HFF-Myc (cell line): ENCODE results near the gene RTL5.

Experiments
- DNase-seq: peaks from one replicate; pipeline ENCODE4 v3.0.0-alpha.2; 2011; ENCODE audit warnings: low read depth; ENCODE audit errors: extremely low read depth
- H3K4me3 ChIP-seq: replicated peaks from 2 replicates; pipeline ENCODE4 v1.5.1; 2011; ENCODE audit warnings: low read depth, mild to moderate bottlenecking, control low read depth, low read length
- TF ChIP-seq, protein P1 (sequence below): IDR thresholded peaks from 2 replicates; pipeline ENCODE4 v1.5.1; 2012; ENCODE audit warnings: mild to moderate bottlenecking, low read depth, low read length, control low read depth; ENCODE audit errors: missing control alignments

The RTL5 gene

DNA sequence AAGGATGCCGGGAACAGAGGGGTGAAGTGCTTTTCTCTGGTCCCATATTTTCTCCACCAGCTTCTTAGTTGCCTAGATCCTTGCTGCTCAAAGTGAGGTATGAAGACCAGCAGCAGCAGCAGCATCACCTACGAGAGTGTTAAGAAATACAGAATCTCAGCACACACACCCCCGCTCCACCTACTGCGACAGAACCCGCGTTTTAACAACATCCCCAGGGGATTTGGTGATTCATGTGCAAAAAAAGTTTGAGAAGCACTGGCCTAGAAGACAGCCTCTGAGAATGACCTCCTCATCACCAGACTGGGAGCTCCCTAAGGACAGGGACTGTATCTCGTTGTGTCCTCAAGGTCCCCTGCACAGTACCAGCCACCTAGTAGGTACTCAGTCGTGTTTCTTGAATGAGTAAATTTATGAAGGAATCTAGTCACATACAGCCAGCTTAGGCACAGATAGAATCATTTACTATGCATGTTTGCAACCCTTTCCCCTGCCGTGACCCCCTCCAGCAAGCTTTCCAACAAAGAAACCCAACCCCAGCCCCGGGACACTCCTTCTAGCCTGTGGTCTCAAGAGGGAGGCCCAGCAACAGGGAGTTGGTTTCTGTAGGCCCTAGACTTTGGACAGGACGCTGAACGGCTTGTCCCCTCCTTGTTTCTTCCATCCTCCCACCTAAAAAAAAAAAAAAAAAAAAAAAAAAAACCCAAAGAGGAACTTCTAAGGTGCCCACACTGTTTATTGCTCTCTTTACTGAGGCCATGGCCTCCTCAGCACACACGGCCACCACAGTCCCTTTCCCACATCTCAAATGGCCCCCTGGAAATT is 21.5 kb downstream of the RTL5 start:
- TF ChIP-seq, protein P1, sequence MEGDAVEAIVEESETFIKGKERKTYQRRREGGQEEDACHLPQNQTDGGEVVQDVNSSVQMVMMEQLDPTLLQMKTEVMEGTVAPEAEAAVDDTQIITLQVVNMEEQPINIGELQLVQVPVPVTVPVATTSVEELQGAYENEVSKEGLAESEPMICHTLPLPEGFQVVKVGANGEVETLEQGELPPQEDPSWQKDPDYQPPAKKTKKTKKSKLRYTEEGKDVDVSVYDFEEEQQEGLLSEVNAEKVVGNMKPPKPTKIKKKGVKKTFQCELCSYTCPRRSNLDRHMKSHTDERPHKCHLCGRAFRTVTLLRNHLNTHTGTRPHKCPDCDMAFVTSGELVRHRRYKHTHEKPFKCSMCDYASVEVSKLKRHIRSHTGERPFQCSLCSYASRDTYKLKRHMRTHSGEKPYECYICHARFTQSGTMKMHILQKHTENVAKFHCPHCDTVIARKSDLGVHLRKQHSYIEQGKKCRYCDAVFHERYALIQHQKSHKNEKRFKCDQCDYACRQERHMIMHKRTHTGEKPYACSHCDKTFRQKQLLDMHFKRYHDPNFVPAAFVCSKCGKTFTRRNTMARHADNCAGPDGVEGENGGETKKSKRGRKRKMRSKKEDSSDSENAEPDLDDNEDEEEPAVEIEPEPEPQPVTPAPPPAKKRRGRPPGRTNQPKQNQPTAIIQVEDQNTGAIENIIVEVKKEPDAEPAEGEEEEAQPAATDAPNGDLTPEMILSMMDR: no peak
- no peak for DNase-seq

DNA sequence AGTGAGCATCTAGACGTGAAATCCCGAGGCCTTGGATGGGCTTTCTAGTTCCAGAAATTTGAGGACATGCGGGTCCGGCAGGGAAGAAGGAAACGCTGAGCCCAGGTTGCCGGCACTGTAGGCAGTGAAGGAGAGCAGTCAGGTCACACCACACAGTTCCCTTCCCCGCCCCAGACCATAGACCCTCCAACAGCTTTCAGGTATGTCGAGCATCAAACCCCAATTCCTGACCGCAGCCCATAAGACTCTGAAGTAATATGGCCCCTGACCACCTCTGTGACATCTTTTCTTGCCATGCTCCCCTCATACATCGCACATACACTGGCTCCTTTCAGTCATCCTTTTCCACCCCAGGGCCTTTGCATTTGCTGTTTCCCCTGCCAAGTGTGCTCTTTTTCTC is 23.0 kb downstream of the RTL5 start:
- TF ChIP-seq, protein P1: no peak
- DNase-seq: no peak
- H3K4me3 ChIP-seq: no peak overlapping the region

More for the DNA sequence above, 21.5 kb downstream of the RTL5 start:
- H3K4me3 ChIP-seq: no peak overlapping the region

DNA sequence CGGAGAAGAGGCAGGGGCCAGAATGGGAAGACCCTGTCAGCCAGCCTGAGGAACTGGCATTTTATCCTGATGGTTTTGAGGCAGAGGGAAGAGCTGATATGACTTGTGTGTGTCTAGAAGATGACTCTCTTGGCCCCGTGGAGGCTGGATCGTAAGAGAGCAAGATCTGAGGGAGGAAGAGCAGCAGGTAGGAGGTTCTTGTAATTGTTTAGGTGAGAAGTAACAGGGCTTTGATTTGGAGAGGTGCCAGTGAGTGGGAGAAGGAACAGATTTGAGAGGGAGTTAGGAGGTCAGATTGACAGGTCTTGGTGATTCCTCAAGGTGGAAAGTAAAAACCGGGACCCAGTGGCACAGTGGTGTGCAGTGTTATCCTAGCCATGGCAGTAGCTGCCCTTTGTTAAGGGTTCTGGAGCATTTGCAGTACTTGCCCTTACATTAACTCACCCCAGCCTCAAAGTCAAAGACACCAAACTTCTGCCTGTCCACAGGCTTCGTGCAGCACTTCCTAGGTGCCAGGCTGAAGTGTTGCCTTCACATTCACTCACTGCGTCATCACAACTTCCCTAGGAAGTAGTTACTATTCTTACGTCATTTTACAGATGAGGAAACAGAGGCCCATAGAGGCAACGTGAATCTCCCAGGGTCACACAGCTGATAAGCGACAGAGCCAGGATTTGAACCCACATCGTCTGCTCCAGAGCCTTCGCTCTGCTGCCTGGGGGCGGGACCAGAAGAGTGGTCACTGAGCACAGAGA is 23.7 kb downstream of the RTL5 start:
- no peak overlapping the region for H3K4me3 ChIP-seq
- DNase-seq: no peak
- TF ChIP-seq, protein P1: no peak

DNA sequence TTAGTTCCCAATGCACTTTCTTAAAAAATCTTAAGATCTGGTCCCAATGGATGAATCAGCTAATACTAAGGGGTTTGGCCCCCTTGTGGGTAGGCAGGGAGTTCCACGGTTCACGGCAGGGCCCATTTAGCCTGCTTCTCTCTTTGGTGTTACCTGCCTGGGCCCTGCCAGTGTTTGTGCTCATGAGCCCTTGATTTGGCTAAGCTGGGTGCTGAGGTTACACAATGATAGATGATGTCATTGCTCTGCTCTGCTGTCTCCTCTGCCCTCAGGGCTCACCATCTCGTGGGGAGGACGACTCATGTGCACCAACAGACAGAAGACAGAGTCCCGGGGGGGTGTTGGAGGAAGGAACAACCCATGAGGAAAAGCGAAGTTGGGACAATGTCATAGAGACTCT is 24.4 kb downstream of the RTL5 start:
- no peak for DNase-seq
- TF ChIP-seq, protein P1: no peak
- H3K4me3 ChIP-seq: no peak overlapping the region

DNA sequence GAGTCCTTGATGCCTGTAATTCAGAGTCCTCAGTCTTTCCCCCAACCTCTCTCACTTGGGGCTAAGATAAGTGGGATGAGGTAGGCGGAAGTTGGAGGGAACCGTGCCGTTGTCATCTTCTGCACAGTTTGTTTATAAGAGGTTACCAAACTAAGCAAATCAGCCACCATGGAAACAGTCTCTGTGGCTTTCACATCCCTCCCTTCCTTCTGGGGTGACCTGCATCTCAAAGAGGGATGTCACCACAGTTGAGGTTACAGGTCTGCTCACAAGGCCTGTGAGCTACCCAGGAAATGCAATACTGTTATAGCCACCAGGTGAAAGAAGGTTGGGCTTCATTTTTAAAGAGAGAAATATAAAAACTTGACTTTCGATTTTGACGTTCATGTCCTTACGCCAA is 26.3 kb downstream of the RTL5 start:
- no peak for DNase-seq
- TF ChIP-seq, protein P1: no peak

DNA sequence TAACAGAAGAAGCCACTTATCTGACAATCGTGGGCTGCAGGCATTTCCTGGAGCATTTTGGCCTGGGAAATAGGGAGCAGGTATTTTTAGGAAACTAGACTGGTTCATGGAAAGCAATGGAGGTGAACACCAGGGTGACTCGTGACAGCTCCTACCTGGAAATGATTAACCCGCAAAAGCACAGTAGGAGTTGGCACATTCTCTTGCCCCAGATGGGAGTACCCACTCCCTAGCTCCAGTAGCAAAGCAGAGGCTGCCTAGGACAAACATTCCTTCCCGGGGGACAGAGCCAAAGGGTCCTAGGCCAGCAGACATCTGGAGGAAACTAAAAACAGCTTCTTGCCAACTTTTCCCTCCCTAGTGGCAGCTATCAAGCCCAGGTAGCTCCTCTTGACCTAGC is 29.0 kb downstream of the RTL5 start:
- no peak overlapping the region for H3K4me3 ChIP-seq
- no peak for DNase-seq
- TF ChIP-seq, protein P1: no peak

More for the DNA sequence above, 26.3 kb downstream of the RTL5 start:
- H3K4me3 ChIP-seq: no peak overlapping the region
